ENCODE measurements around the gene PAPPA2.
"Not testable (repeated sequence)": the region's sequence is repeated elsewhere in the genome, so short reads cannot be mapped to it uniquely, and the experiment has no call there.

PAPPA2 gene

DNA sequence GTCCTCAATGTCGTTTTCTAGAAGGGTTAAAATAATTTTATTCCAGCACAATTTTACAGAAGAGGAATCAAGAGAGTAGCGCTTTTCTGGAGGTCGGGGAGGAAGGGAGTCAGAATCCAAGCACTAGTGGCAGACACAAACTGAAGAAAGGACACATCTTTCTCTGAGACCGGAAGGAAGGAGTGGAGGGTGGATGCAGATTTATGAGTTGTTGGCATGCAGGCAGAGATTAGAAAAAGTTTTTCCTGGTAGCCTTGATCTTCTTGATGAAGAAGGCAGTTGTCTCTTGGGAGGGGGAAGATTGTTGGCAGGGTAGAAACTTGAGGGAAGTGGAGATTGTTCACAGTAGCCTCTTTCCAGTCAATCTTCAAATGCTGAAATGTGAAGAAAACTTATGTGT is 149.8 kb downstream of the PAPPA2 start:
- TF ChIP-seq, protein P1, sequence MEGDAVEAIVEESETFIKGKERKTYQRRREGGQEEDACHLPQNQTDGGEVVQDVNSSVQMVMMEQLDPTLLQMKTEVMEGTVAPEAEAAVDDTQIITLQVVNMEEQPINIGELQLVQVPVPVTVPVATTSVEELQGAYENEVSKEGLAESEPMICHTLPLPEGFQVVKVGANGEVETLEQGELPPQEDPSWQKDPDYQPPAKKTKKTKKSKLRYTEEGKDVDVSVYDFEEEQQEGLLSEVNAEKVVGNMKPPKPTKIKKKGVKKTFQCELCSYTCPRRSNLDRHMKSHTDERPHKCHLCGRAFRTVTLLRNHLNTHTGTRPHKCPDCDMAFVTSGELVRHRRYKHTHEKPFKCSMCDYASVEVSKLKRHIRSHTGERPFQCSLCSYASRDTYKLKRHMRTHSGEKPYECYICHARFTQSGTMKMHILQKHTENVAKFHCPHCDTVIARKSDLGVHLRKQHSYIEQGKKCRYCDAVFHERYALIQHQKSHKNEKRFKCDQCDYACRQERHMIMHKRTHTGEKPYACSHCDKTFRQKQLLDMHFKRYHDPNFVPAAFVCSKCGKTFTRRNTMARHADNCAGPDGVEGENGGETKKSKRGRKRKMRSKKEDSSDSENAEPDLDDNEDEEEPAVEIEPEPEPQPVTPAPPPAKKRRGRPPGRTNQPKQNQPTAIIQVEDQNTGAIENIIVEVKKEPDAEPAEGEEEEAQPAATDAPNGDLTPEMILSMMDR (IDR thresholded peaks at IDR 0.05; ENCODE audit: insufficient read depth, low read depth, low read length, missing control alignments): no peak
- no peak overlapping the region for H3K4me3 ChIP-seq (ENCODE audit: low read length)
- DNase-seq (ENCODE audit: low read depth): no peak

DNA sequence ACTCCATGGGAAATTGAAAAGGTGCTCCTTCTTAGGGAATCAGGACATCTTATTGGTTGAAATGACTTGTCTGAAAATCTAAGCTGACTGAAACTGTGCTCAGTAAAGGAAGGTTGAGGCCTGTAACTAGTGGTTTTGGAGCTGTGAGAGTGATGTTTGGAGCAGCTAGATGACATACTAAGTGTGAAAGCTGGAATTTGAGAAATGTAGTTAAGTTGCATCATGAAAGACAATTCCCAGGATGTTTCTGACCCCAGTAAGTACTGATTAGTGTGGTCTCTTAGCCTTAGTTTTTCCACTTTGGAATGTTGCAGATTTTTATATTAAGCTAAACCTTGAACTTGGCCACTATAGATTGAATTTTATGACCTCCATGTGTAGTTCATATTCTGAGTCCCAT is 154.9 kb downstream of the PAPPA2 start:
- H3K4me3 ChIP-seq (ENCODE audit: low read length): no peak overlapping the region
- DNase-seq (ENCODE audit: low read depth): no peak
- TF ChIP-seq, protein P1 (IDR thresholded peaks at IDR 0.05; ENCODE audit: insufficient read depth, low read depth, low read length, missing control alignments): no peak

DNA sequence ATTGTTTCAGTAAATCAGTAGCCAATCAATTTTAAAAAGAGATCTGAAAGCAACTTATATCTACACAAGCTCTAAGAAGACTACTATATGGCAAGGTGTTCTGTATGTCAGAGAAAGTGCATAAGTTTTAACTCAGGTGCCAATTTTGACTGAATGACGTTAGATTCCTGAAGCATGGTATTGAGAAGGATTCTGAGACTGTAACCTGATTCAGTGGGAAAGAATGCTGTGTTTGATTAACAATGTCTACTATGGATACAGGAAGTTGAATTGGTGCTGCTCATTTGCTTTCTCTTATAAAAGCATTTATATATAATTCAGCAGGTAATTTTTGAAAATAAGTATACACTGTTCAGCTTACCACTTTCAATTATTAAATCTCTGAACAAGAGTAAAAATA is 156.3 kb downstream of the PAPPA2 start:
- TF ChIP-seq, protein P1 (IDR thresholded peaks at IDR 0.05; ENCODE audit: insufficient read depth, low read depth, low read length, missing control alignments): no peak
- H3K4me3 ChIP-seq (ENCODE audit: low read length): no peak overlapping the region
- peak; percentile 2 for DNase-seq (ENCODE audit: low read depth)

DNA sequence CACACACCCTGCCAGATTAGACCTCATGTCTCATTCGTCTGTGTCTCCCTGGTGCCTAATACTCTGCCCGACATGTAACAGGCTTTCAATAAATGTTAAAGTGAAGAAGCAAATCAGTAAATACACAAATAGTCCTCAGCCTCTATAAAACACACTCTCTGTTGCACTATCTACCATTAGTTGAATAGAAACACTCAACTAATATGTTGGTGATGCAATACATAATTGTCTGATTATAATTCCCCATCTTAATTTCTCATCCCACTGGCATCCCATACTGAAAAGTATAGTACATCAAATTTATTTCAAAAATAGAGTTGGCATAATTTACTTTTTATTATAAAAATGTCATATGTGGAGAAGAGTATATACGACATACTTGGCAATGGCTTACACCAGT is 162.4 kb downstream of the PAPPA2 start:
- H3K4me3 ChIP-seq (ENCODE audit: low read length): no peak overlapping the region
- DNase-seq (ENCODE audit: low read depth): no peak
- TF ChIP-seq, protein P1 (IDR thresholded peaks at IDR 0.05; ENCODE audit: insufficient read depth, low read depth, low read length, missing control alignments): no peak

DNA sequence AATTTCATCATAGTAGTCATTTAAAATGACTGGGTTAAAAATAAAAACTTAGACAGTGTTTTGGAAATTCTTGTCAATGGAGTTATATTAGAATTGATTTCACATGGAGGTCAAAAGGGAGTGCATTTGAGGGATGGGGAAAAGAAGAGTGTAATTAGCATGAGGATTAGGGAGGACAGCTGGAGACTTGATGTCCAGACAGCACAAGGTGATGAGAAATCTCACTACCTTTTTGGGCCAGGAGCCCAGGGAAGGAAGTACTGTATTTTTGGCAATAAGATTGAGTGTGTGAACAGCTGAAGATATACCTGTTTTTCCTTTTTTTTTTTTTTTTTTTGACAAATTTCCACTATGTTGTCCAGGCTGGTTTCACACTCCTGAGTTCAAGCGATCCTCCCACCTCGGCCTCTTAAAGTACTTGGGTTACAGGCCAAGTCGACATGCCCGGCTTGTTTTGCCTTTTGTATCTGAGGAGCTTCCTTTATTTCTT is 163.6 kb downstream of the PAPPA2 start:
- no peak for DNase-seq (ENCODE audit: low read depth)
- TF ChIP-seq, protein P1 (IDR thresholded peaks at IDR 0.05; ENCODE audit: insufficient read depth, low read depth, low read length, missing control alignments): no peak
- no peak overlapping the region for H3K4me3 ChIP-seq (ENCODE audit: low read length)

DNA sequence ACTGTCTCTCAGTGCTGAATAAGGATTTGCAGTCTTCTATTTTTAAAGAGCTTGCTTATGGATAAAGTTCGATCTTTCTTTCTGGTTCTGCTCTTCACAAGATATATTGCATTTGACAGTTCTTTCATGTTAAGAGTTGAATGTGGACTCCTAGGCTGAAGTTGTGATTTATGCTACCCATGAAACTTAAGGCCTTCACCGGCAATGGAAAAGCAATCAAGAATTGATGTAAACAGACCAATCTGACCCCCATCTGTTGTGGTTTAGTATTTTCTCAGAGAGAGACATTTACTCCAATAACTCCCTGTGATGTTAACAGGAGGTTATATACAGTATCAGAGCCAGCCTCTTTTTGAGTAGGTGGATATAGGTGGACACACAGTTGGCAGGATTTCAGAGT is 165.8 kb downstream of the PAPPA2 start:
- no peak overlapping the region for H3K4me3 ChIP-seq (ENCODE audit: low read length)
- DNase-seq (ENCODE audit: low read depth): no peak
- TF ChIP-seq, protein P1 (IDR thresholded peaks at IDR 0.05; ENCODE audit: insufficient read depth, low read depth, low read length, missing control alignments): no peak

DNA sequence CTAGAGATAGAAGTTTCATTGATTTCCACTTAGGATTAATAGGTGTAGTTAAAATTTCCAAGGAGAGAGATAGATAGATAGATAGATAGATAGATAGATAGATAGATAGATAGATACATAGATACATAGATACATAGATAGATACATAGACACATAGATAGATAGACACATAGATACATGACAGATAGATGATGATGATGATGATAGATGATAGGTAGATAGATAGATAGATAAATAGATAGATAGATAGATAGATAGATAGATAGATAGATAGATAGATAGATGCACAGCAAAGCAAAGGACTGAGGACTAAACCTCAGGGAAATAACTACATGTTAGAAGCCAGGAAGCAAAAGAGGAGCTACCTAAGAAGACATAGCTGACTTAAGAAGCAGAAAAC is 171.8 kb downstream of the PAPPA2 start:
- H3K4me3 ChIP-seq (ENCODE audit: low read length); DNase-seq (ENCODE audit: low read depth): not testable (repeated sequence)

Data from epithelial cell of esophagus (primary cell).